ENCODE data around the gene GTPBP4.
"Not testable (repeated sequence)": the region's sequence is repeated elsewhere in the genome, so short reads cannot be mapped to it uniquely, and the experiment has no call there.

Gene GTPBP4

GRCh38 chr10:1036341-1036791, 48.1 kb downstream of the GTPBP4 start:
- no peaks in the 10 kb centered on the region for H3K4me1 ChIP-seq (ENCODE audit: control insufficient read depth, insufficient read depth, low read length)
- no peak overlapping the region for H3K4me3 ChIP-seq (ENCODE audit: low read length)
- no peak overlapping the region for H3K4me2 ChIP-seq (ENCODE audit: low read length)
- H3K36me3 ChIP-seq (ENCODE audit: insufficient read depth, low read length), result peaks cover 37% of the 10 kb centered on the region
- H3K9me3 ChIP-seq (replicated peaks; ENCODE audit: low read length), result no peaks in the 10 kb centered on the region
- H3K9ac ChIP-seq (ENCODE audit: low read depth, low read length), result no peak overlapping the region
- H3K27me3 ChIP-seq (ENCODE audit: control insufficient read depth, insufficient read depth, low read length), result no peaks in the 10 kb centered on the region

- Histone ChIP-seq H3K27me3 (ENCODE audit: control insufficient read depth, insufficient read depth, low read length) (no peaks in the 10 kb centered on the region), H3K4me3 (ENCODE audit: low read length) (no peak overlapping the region), H3K4me1 (ENCODE audit: control insufficient read depth, insufficient read depth, low read length) (no peaks in the 10 kb centered on the region), H3K36me3 (ENCODE audit: insufficient read depth, low read length) (peaks cover 39% of the 10 kb centered on the region), H3K4me2 (ENCODE audit: low read length) (no peak overlapping the region), H3K9me3 (replicated peaks; ENCODE audit: low read length) (no peaks in the 10 kb centered on the region), H3K9ac (ENCODE audit: low read depth, low read length) (no peak overlapping the region)
These were observed 48.9 kb downstream of the GTPBP4 start for GRCh38 chr10:1037098-1037497.

GRCh38 chr10:1038769-1039168, 50.5 kb downstream of the GTPBP4 start:
- not testable (repeated sequence) for H3K4me1 ChIP-seq (ENCODE audit: control insufficient read depth, insufficient read depth, low read length); H3K4me3 ChIP-seq (ENCODE audit: low read length); H3K9ac ChIP-seq (ENCODE audit: low read depth, low read length); H3K4me2 ChIP-seq (ENCODE audit: low read length); H3K9me3 ChIP-seq (replicated peaks; ENCODE audit: low read length); H3K27me3 ChIP-seq (ENCODE audit: control insufficient read depth, insufficient read depth, low read length)
- H3K36me3 ChIP-seq (ENCODE audit: insufficient read depth, low read length), result peaks cover 55% of the 10 kb centered on the region

GRCh38 chr10:1040133-1040532, 51.9 kb downstream of the GTPBP4 start:
- Histone ChIP-seq H3K4me1 (ENCODE audit: control insufficient read depth, insufficient read depth, low read length) (peaks cover 20% of the 10 kb centered on the region), H3K9ac (ENCODE audit: low read depth, low read length) (no peak overlapping the region), H3K4me2 (ENCODE audit: low read length) (no peak overlapping the region), H3K9me3 (replicated peaks; ENCODE audit: low read length) (no peaks in the 10 kb centered on the region), H3K36me3 (ENCODE audit: insufficient read depth, low read length) (peaks cover 58% of the 10 kb centered on the region), H3K27me3 (ENCODE audit: control insufficient read depth, insufficient read depth, low read length) (no peaks in the 10 kb centered on the region), H3K4me3 (ENCODE audit: low read length) (no peak overlapping the region)

GRCh38 chr10:1041514-1041913, 53.3 kb downstream of the GTPBP4 start:
- no peak overlapping the region for H3K4me3 ChIP-seq (ENCODE audit: low read length)
- peaks cover 57% of the 10 kb centered on the region for H3K36me3 ChIP-seq (ENCODE audit: insufficient read depth, low read length)
- H3K9me3 ChIP-seq (replicated peaks; ENCODE audit: low read length), result no peaks in the 10 kb centered on the region
- H3K4me2 ChIP-seq (ENCODE audit: low read length), result no peak overlapping the region
- H3K4me1 ChIP-seq (ENCODE audit: control insufficient read depth, insufficient read depth, low read length), result peaks cover 20% of the 10 kb centered on the region
- H3K27me3 ChIP-seq (ENCODE audit: control insufficient read depth, insufficient read depth, low read length), result no peaks in the 10 kb centered on the region
- H3K9ac ChIP-seq (ENCODE audit: low read depth, low read length), result no peak overlapping the region

- H3K4me3 ChIP-seq (ENCODE audit: low read length), result no peak overlapping the region
- peaks cover 24% of the 10 kb centered on the region for H3K4me1 ChIP-seq (ENCODE audit: control insufficient read depth, insufficient read depth, low read length)
- no peaks in the 10 kb centered on the region for H3K27me3 ChIP-seq (ENCODE audit: control insufficient read depth, insufficient read depth, low read length)
- H3K9me3 ChIP-seq (replicated peaks; ENCODE audit: low read length), result no peaks in the 10 kb centered on the region
- H3K9ac ChIP-seq (ENCODE audit: low read depth, low read length), result no peak overlapping the region
- H3K4me2 ChIP-seq (ENCODE audit: low read length), result peak overlapping the region; percentile 36
- H3K36me3 ChIP-seq (ENCODE audit: insufficient read depth, low read length), result peaks cover 39% of the 10 kb centered on the region
These were observed 55.3 kb downstream of the GTPBP4 start for GRCh38 chr10:1043532-1043995.

GRCh38 chr10:1044146-1044545, 55.9 kb downstream of the GTPBP4 start:
- Histone ChIP-seq H3K4me3 (ENCODE audit: low read length) (no peak overlapping the region), H3K4me1 (ENCODE audit: control insufficient read depth, insufficient read depth, low read length) (peaks cover 24% of the 10 kb centered on the region), H3K4me2 (ENCODE audit: low read length) (peak overlapping the region; percentile 36), H3K27me3 (ENCODE audit: control insufficient read depth, insufficient read depth, low read length) (no peaks in the 10 kb centered on the region), H3K36me3 (ENCODE audit: insufficient read depth, low read length) (peaks cover 39% of the 10 kb centered on the region), H3K9me3 (replicated peaks; ENCODE audit: low read length) (no peaks in the 10 kb centered on the region), H3K9ac (ENCODE audit: low read depth, low read length) (peak overlapping the region; percentile 16)

GRCh38 chr10:1044964-1045363, 56.7 kb downstream of the GTPBP4 start:
- Histone ChIP-seq H3K4me3 (ENCODE audit: low read length) (no peak overlapping the region), H3K9ac (ENCODE audit: low read depth, low read length) (peak overlapping the region; percentile 16), H3K27me3 (ENCODE audit: control insufficient read depth, insufficient read depth, low read length) (no peaks in the 10 kb centered on the region), H3K36me3 (ENCODE audit: insufficient read depth, low read length) (peaks cover 34% of the 10 kb centered on the region), H3K4me2 (ENCODE audit: low read length) (peak overlapping the region; percentile 36), H3K4me1 (ENCODE audit: control insufficient read depth, insufficient read depth, low read length) (peaks cover 24% of the 10 kb centered on the region), H3K9me3 (replicated peaks; ENCODE audit: low read length) (no peaks in the 10 kb centered on the region)

- no peak overlapping the region for H3K4me3 ChIP-seq (ENCODE audit: low read length)
- peak overlapping the region; percentile 36 for H3K4me2 ChIP-seq (ENCODE audit: low read length)
- no peaks in the 10 kb centered on the region for H3K9me3 ChIP-seq (replicated peaks; ENCODE audit: low read length)
- no peaks in the 10 kb centered on the region for H3K27me3 ChIP-seq (ENCODE audit: control insufficient read depth, insufficient read depth, low read length)
- H3K4me1 ChIP-seq (ENCODE audit: control insufficient read depth, insufficient read depth, low read length), result peaks cover 26% of the 10 kb centered on the region
- H3K36me3 ChIP-seq (ENCODE audit: insufficient read depth, low read length), result peaks cover 30% of the 10 kb centered on the region
- no peak overlapping the region for H3K9ac ChIP-seq (ENCODE audit: low read depth, low read length)
These were observed 57.2 kb downstream of the GTPBP4 start for GRCh38 chr10:1045415-1045814.

- no peaks in the 10 kb centered on the region for H3K9me3 ChIP-seq (replicated peaks; ENCODE audit: low read length)
- peak overlapping the region; percentile 92 for H3K4me2 ChIP-seq (ENCODE audit: low read length)
- no peaks in the 10 kb centered on the region for H3K27me3 ChIP-seq (ENCODE audit: control insufficient read depth, insufficient read depth, low read length)
- H3K9ac ChIP-seq (ENCODE audit: low read depth, low read length), result peak overlapping the region; percentile 95
- peak overlapping the region; percentile 91 for H3K4me3 ChIP-seq (ENCODE audit: low read length)
- peaks cover 33% of the 10 kb centered on the region for H3K4me1 ChIP-seq (ENCODE audit: control insufficient read depth, insufficient read depth, low read length)
- H3K36me3 ChIP-seq (ENCODE audit: insufficient read depth, low read length), result peaks cover 22% of the 10 kb centered on the region
These were observed 59.7 kb downstream of the GTPBP4 start for GRCh38 chr10:1047937-1048336.

GRCh38 chr10:1048349-1048731, 60.1 kb downstream of the GTPBP4 start:
- Histone ChIP-seq H3K9ac (ENCODE audit: low read depth, low read length) (peak overlapping the region; percentile 95), H3K4me1 (ENCODE audit: control insufficient read depth, insufficient read depth, low read length) (peaks cover 32% of the 10 kb centered on the region), H3K4me2 (ENCODE audit: low read length) (peak overlapping the region; percentile 92), H3K27me3 (ENCODE audit: control insufficient read depth, insufficient read depth, low read length) (no peaks in the 10 kb centered on the region), H3K4me3 (ENCODE audit: low read length) (peak overlapping the region; percentile 91), H3K36me3 (ENCODE audit: insufficient read depth, low read length) (peaks cover 18% of the 10 kb centered on the region), H3K9me3 (replicated peaks; ENCODE audit: low read length) (no peaks in the 10 kb centered on the region)

- Histone ChIP-seq H3K4me2 (ENCODE audit: low read length) (peak within 1 kb of the TSS; percentile 92), H3K27me3 (ENCODE audit: control insufficient read depth, insufficient read depth, low read length) (no peaks in the 10 kb centered on the region), H3K36me3 (ENCODE audit: insufficient read depth, low read length) (peaks cover 12% of the 10 kb centered on the region), H3K9me3 (replicated peaks; ENCODE audit: low read length) (no peaks in the 10 kb centered on the region), H3K4me3 (ENCODE audit: low read length) (peak within 1 kb of the TSS; percentile 91), H3K9ac (ENCODE audit: low read depth, low read length) (peak within 1 kb of the TSS; percentile 95), H3K4me1 (ENCODE audit: control insufficient read depth, insufficient read depth, low read length) (peaks cover 26% of the 10 kb centered on the region)
These were observed 60.6 kb downstream of the GTPBP4 start, which contains the start of gene IDI1 for GRCh38 chr10:1048732-1049424. Gene IDI1 (minus strand): TSS chr10:1049119. CDS start chr10:1049003, 116 bp downstream.

Measured in skeletal muscle satellite cell (primary cell).